ENCODE data around the gene PCYT2. TPM values are rescaled to one million over a fixed set of nuclear protein-coding genes. Genes with fewer than 3 reads are reported as not detected.

PCYT2 gene
- total and polyA plus RNA-seq, 9 of the 15 experiments (the other 6 are each of a cell fraction or from before 2014, with no cell fraction given), result 0.92 to 134 (median 82.5) TPM

DNA sequence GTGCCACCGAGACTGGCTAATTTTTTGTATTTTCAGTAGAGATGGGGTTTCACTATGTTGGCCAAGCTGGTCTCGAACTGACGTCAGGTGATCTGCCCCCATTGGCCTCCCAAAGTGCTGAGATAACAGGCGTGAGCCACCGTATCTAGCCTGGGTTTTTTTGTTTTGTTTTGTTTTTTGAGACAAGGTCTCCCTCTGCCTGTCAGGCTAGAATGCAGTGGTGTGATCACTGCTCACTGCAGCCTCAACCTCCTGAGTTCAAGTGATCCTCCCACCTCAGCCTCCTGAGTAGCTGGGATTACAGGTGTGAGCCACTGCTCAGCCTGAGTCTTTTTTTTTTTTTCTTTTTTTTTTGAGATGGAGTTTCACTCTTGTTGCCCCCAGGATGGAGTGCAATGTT is 42.2 kb upstream of the PCYT2 start (continued):
- TF ChIP-seq HDAC1 (IDR thresholded peaks at IDR 0.05), result peak in 1 of 2 experiments; percentile 33; a peak in 1 of 4 replicates
- 0 out of 4 replicates have a peak, but pooled peaks of 1 of the 2 experiments have one; percentile 33 for TF ChIP-seq KDM1A (IDR thresholded peaks at IDR 0.05)
- TF ChIP-seq RAD21 (CRISPR knock-in tag; conservative IDR thresholded peaks at IDR 0.05 in 1 of 2, IDR thresholded peaks at IDR 0.05 in 1 of 2), result peak; percentile 6 to 57; a peak in 2 of 4 replicates

GRCh38 chr17:81952792-81953228 is 41.6 kb upstream of the PCYT2 start:
- Histone ChIP-seq H2AFZ (ENCODE audit: low read depth, low read length) (no peak overlapping the region), H3K79me2 (ENCODE audit: control insufficient read depth, insufficient read depth, low read length) (no peaks in the 10 kb centered on the region; the same call in 2 of the 3 replicates), H3K9ac (ENCODE audit: insufficient read depth in 1 of 2, low read depth in 2 of 2, low read length in 2 of 2) (peak overlapping the region in 1 of 2 experiments; percentile 74; a peak in 2 of 4 replicates), H3K4me2 (ENCODE audit: insufficient read depth, low read length) (no peak overlapping the region), H3K27me3 (ENCODE audit: control insufficient read depth in 2 of 2, insufficient read depth in 2 of 2, low read length in 2 of 2) (no peaks in the 10 kb centered on the region), H3K4me1 (replicated peaks in 1 of 2; ENCODE audit: control insufficient read depth in 2 of 2, insufficient read depth in 2 of 2, low read length in 2 of 2) (peaks cover 0 to 45% of the 10 kb centered on the region in 2 experiments; a peak in 3 of 5 replicates), H3K4me3 (no peak overlapping the region), H3K36me3 (ENCODE audit: control insufficient read depth, insufficient read depth, low read length) (peaks cover 19% of the 10 kb centered on the region; the same call in 2 of the 3 replicates), H4K20me1 (replicated peaks; ENCODE audit: control insufficient read depth, insufficient read depth, low read length) (no peaks in the 10 kb centered on the region), H3K9me1 (ENCODE audit: control insufficient read depth, insufficient read depth, low read length) (no peaks in the 10 kb centered on the region), H3K9me3 (replicated peaks; ENCODE audit: control insufficient read depth, insufficient read depth, low read depth, low read length) (no peaks in the 10 kb centered on the region; the same call in 1 of the 2 replicates), H3K27ac (ENCODE audit: extremely low read depth, low read depth, low read length) (no peak overlapping the region)
- ATAC-seq (no peak; the same call in 1 of the 3 replicates), DNase-seq (ENCODE audit: extremely low read depth in 1 of 4, low spot score in 3 of 4) (no peak), FAIRE-seq (no peak)
- in situ Hi-C loops (cut with MboI), result no loop called here
- CTCF ChIA-PET (ENCODE audit: low intra/inter-chr PET ratio), result interaction anchor here (0.9 kb wide), 1 partner anchor 84 kb away, joined by 3 read pairs; no protein-coding TSS in a partner anchor
- TF ChIP-seq POLR2G (IDR thresholded peaks at IDR 0.05; ENCODE audit: low read depth, low read length) (peak; percentile 60; the same call in 1 of the 2 replicates), ZBTB7A (IDR thresholded peaks at IDR 0.05; ENCODE audit: borderline replicate concordance, control insufficient read depth, low read depth, low read length) (no peak), RBFOX2 (IDR thresholded peaks at IDR 0.05; ENCODE audit: low read depth, low read length) (0 out of 2 replicates have a peak, but pooled peaks have one; percentile 36), CEBPB (tag; IDR thresholded peaks at IDR 0.05) (no peak), THAP12 (CRISPR knock-in tag; IDR thresholded peaks at IDR 0.05) (no peak)
- POLR2A ChIA-PET, result interaction anchor here (0.6 to 1.0 kb wide), 3 partner anchors 30 to 36 kb away, joined by 3 to 6 read pairs (median 3); no protein-coding TSS in a partner anchor
- intact Hi-C loops (cut with micrococcal nuclease), result loop anchor here (10.0 kb wide), 1 partner anchor 202 kb away; no protein-coding TSS in a partner anchor
- no TSS peak for BruUV-seq (replicated peaks)
- 88% methylated on average over 13 of the region's 16 CpGs for WGBS (ENCODE audit: insufficient coverage, low coverage, missing lambda C conversion rate)
